Subcutaneous adipose tissue (tissue), 4 donors: ENCODE data around the gene TGM1. TPM values are rescaled to one million over a fixed set of nuclear protein-coding genes. Genes with fewer than 3 reads are reported as not detected.

Experiments
- CTCF ChIP-seq: fragments of 450-650 bp; IDR thresholded peaks from one replicate; pipeline ENCODE4 v1.5.1; 2016; ENCODE audit warnings: low read depth, mild to moderate bottlenecking, control low read depth, antibody characterized with exemption, moderate library complexity
- total RNA-seq, 4 donors: library from RNA; depleted of rRNA; stranded (reverse); fragments of >200 nt; gene quantifications; one replicate each; pipeline ENCODE4 v1.1.0, GENCODE V29; 2016

Gene TGM1
- total RNA-seq, 4 donors from 2014 or later: 0.49 to 1.3 (median 0.85) TPM; not detected in 1

- no peak for TF ChIP-seq CTCF
These were observed 26.8 kb upstream of the TGM1 start for GRCh38 chr14:24289649-24290280.

- no peak for TF ChIP-seq CTCF
These were observed 24.0 kb upstream of the TGM1 start for GRCh38 chr14:24286996-24287395.

GRCh38 chr14:24285351-24285750, 22.4 kb upstream of the TGM1 start:
- TF ChIP-seq CTCF: no peak

GRCh38 chr14:24284501-24285035, 21.6 kb upstream of the TGM1 start:
- no peak for TF ChIP-seq CTCF

- no peak for TF ChIP-seq CTCF
These were observed 21.0 kb upstream of the TGM1 start for GRCh38 chr14:24283796-24284460.

GRCh38 chr14:24282736-24283135, 19.8 kb upstream of the TGM1 start:
- no peak for TF ChIP-seq CTCF

GRCh38 chr14:24281636-24282035, 18.7 kb upstream of the TGM1 start:
- no peak for TF ChIP-seq CTCF
